GM23338 (cell line): ENCODE measurements around the gene OR5H6. TPM values are rescaled to one million over a fixed set of nuclear protein-coding genes. Genes with fewer than 3 reads are reported as not detected.

Experiments
- ATAC-seq: fragments of 200-7000 bp; cut with Tn5 transposase; 3 replicates; pipeline ENCODE4 v1.9.1; 2020
- DNase-seq: peaks from one replicate; pipeline ENCODE4 v3.0.0-alpha.2; 2015; ENCODE audit warnings: low spot score
- H2AFZ ChIP-seq: fragments of 200-600 bp; sonication (generic); 2 replicates; pipeline ENCODE4 v1.8.0; 2016; ENCODE audit warnings: antibody characterized with exemption, mild to moderate bottlenecking, moderate library complexity
- H3F3A ChIP-seq: fragments of 200-600 bp; sonication (generic); replicated peaks from 2 replicates; pipeline ENCODE4 v1.8.0; 2017; ENCODE audit warnings: antibody characterized with exemption, mixed run types, low read depth
- H3K27ac ChIP-seq: fragments of 200-600 bp; sonication (generic); 2 replicates; pipeline ENCODE4 v1.6.1; 2016; ENCODE audit warnings: low read depth
- H3K27me3 ChIP-seq: fragments of 200-600 bp; sonication (generic); 2 replicates; pipeline ENCODE4 v1.8.0; 2016; ENCODE audit warnings: mild to moderate bottlenecking, mixed run types, moderate library complexity; ENCODE audit not compliant: insufficient read depth
- H3K36me3 ChIP-seq: fragments of 200-600 bp; sonication (generic); 2 replicates; pipeline ENCODE4 v1.8.0; 2016; ENCODE audit warnings: mild to moderate bottlenecking; ENCODE audit not compliant: insufficient read depth
- H3K4me1 ChIP-seq: fragments of 200-600 bp; sonication (generic); 2 replicates; pipeline ENCODE4 v1.8.0; 2016; ENCODE audit warnings: mild to moderate bottlenecking, moderate library complexity; ENCODE audit not compliant: insufficient read depth
- H3K4me2 ChIP-seq: fragments of 200-600 bp; sonication (generic); 2 replicates; pipeline ENCODE4 v1.7.1; 2017; ENCODE audit warnings: mixed run types
- H3K4me3 ChIP-seq: fragments of 200-600 bp; sonication (generic); 2 replicates; pipeline ENCODE4 v1.6.1; 2016; ENCODE audit warnings: mixed run types
- H3K79me2 ChIP-seq: fragments of 200-600 bp; sonication (generic); replicated peaks from 2 replicates; pipeline ENCODE4 v1.8.0; 2017; ENCODE audit warnings: mild to moderate bottlenecking; ENCODE audit not compliant: insufficient read depth
- H3K9me2 ChIP-seq: fragments of 200-600 bp; sonication (generic); 2 replicates; pipeline ENCODE4 v1.8.0; 2017; ENCODE audit not compliant: insufficient read depth
- H4K20me1 ChIP-seq: fragments of 200-600 bp; sonication (generic); replicated peaks from 2 replicates; pipeline ENCODE4 v1.8.0; 2017; ENCODE audit warnings: mild to moderate bottlenecking; ENCODE audit not compliant: insufficient read depth
- H3K27ac Mint-ChIP-seq: 2 replicates; pipeline ENCODE4 v1.8.0; 2020; ENCODE audit warnings: inconsistent platforms, mild to moderate bottlenecking, moderate library complexity, mixed read lengths
- H3K27me3 Mint-ChIP-seq: 3 replicates; pipeline ENCODE4 v1.8.0; 2022; ENCODE audit warnings: low read depth, mild to moderate bottlenecking, moderate library complexity, mixed read lengths, inconsistent platforms; ENCODE audit not compliant: insufficient read depth, poor library complexity
- H3K36me3 Mint-ChIP-seq: 3 replicates; pipeline ENCODE4 v1.8.0; 2021; ENCODE audit warnings: low read depth, mild to moderate bottlenecking, inconsistent platforms, moderate library complexity, mixed read lengths
- H3K4me1 Mint-ChIP-seq: 3 replicates; pipeline ENCODE4 v1.8.0; 2020; ENCODE audit warnings: mild to moderate bottlenecking, inconsistent platforms, mixed read lengths
- H3K4me3 Mint-ChIP-seq: 3 replicates; pipeline ENCODE4 v1.8.0; 2021; ENCODE audit warnings: moderate library complexity, mild to moderate bottlenecking, inconsistent platforms, mixed read lengths
- H3K9me3 Mint-ChIP-seq: 3 replicates; pipeline ENCODE4 v1.8.0; 2020; ENCODE audit warnings: moderate library complexity, mild to moderate bottlenecking, inconsistent platforms, mixed read lengths
- CREB1 ChIP-seq: fragments of 250-450 bp; sonication (Bioruptor Pico); IDR thresholded peaks from 2 replicates; pipeline ENCODE4 v1.5.0; 2020; ENCODE audit warnings: low read depth, mild to moderate bottlenecking, moderate library complexity
- CTCF ChIP-seq, 2 experiments: fragments of 200-600 bp in 1 of 2; sonication (generic) in 1 of 2; conservative IDR thresholded peaks; 2 replicates each; pipeline versions ENCODE4 v1.5.1 to v1.6.1; 2016 to 2017; ENCODE audit warnings: antibody characterized with exemption in 2 of 2, low read depth in 2 of 2, mild to moderate bottlenecking in 2 of 2, moderate library complexity in 1 of 2
- ETS1 ChIP-seq: IDR thresholded peaks from 2 replicates; pipeline ENCODE4 v1.6.1; 2016; ENCODE audit warnings: antibody characterized with exemption
- EZH2 ChIP-seq: fragments of 200-600 bp; sonication (generic); IDR thresholded peaks from one replicate; pipeline ENCODE4 v1.8.0; 2017; ENCODE audit warnings: antibody characterized with exemption, mild to moderate bottlenecking, low read depth; ENCODE audit not compliant: unreplicated experiment
- EZH2phosphoT487 ChIP-seq: fragments of 200-600 bp; sonication (generic); IDR thresholded peaks from one replicate; pipeline ENCODE4 v1.8.1; 2018; ENCODE audit warnings: antibody characterized with exemption; ENCODE audit not compliant: unreplicated experiment
- JUNB ChIP-seq: IDR thresholded peaks from one replicate; pipeline ENCODE4 v1.6.1; 2016; ENCODE audit warnings: antibody characterized with exemption; ENCODE audit not compliant: unreplicated experiment
- NANOG ChIP-seq: IDR thresholded peaks from 2 replicates; pipeline ENCODE4 v1.6.1; 2016; ENCODE audit warnings: antibody characterized with exemption, borderline replicate concordance
- POLR2AphosphoS5 ChIP-seq: IDR thresholded peaks from 2 replicates; pipeline ENCODE4 v1.6.1; 2016; ENCODE audit warnings: antibody characterized with exemption, low read depth
- STAT1 ChIP-seq: IDR thresholded peaks from one replicate; pipeline ENCODE4 v1.6.1; 2016; ENCODE audit warnings: antibody characterized with exemption; ENCODE audit not compliant: unreplicated experiment
- ZNF114 ChIP-seq: fragments of 250-450 bp; sonication (Bioruptor Pico); IDR thresholded peaks from 2 replicates; pipeline ENCODE4 v1.5.0; 2020; ENCODE audit warnings: mild to moderate bottlenecking, moderate library complexity
- ZNF331 ChIP-seq: fragments of 250-450 bp; sonication (Bioruptor Pico); IDR thresholded peaks from 2 replicates; pipeline ENCODE4 v1.5.0; 2020; ENCODE audit warnings: low read depth, mild to moderate bottlenecking, moderate library complexity
- polyA plus RNA-seq: library from polyadenylated mRNA; unstranded; fragments of >200 nt; fragmentation: Nextera tagmentation; extraction: Ambion mirVana; gene quantifications from 2 replicates; pipeline ENCODE4 v1.2.1, GENCODE V29; 2016
- total RNA-seq: library from RNA; depleted of rRNA; stranded (reverse); fragments of >200 nt; shearing (Covaris generic); gene quantifications from 2 replicates; pipeline ENCODE4 v1.2.3, GENCODE V29; 2014
- TF ChIP-seq, protein P1 (sequence below): IDR thresholded peaks from one replicate; pipeline ENCODE4 v1.6.1; 2018; ENCODE audit warnings: antibody characterized with exemption; ENCODE audit not compliant: unreplicated experiment
- TF ChIP-seq, protein P2 (sequence below): fragments of 250-450 bp; sonication (Bioruptor Pico); IDR thresholded peaks from 2 replicates; pipeline ENCODE4 v1.5.0; 2020; ENCODE audit warnings: mild to moderate bottlenecking, moderate library complexity

Gene OR5H6
- total and polyA plus RNA-seq, 2 experiments from 2014 or later: 0.37 TPM; not detected in 1

DNA sequence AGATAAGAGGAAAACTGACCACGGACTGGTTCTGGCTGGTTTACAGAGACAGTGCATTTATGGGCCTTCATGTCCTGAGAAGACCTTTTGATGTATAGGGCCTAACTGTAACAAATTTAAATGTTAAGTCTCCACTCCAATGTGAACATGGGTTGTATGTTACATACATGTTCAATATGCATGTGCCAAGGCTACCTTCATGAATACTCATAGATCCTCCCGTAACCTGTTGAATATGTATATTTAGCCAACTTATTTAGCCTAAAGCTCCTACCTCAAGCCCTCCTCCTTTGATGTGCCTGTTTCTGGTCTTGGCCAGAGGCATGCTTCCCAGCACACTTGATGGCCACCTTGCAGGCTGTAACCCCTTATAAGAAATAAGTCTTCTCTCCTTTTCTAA is 18.2 kb downstream of the OR5H6 start, which contains the start of gene OR5H2:
OR5H2 (plus strand) TSS at position 301 of the 400 bp plus-strand sequence. CDS start 398 bp downstream, outside the sequence.
- H3K27me3 Mint-ChIP-seq: no peaks in the 10 kb centered on the region
- no peaks in the 10 kb centered on the region for H4K20me1 ChIP-seq
- no peaks in the 10 kb centered on the region for H3K79me2 ChIP-seq
- no peak within 1 kb of the TSS for H3K27ac ChIP-seq
- no peak within 1 kb of the TSS for H2AFZ ChIP-seq
- H3F3A ChIP-seq: no peaks in the 10 kb centered on the region
- ATAC-seq (no peak), DNase-seq (no peak)
- H3K4me1 Mint-ChIP-seq: peaks cover 18% of the 10 kb centered on the region; the same call in 2 of the 3 replicates
- H3K27me3 ChIP-seq: no peaks in the 10 kb centered on the region
- H3K4me3 Mint-ChIP-seq: no peak within 1 kb of the TSS
- H3K4me2 ChIP-seq: no peak within 1 kb of the TSS
- H3K36me3 Mint-ChIP-seq: no peaks in the 10 kb centered on the region
- no peaks in the 10 kb centered on the region; the same call in 1 of the 3 replicates for H3K9me3 Mint-ChIP-seq
- peaks cover 10% of the 10 kb centered on the region for H3K4me1 ChIP-seq
- TF ChIP-seq, protein P1, sequence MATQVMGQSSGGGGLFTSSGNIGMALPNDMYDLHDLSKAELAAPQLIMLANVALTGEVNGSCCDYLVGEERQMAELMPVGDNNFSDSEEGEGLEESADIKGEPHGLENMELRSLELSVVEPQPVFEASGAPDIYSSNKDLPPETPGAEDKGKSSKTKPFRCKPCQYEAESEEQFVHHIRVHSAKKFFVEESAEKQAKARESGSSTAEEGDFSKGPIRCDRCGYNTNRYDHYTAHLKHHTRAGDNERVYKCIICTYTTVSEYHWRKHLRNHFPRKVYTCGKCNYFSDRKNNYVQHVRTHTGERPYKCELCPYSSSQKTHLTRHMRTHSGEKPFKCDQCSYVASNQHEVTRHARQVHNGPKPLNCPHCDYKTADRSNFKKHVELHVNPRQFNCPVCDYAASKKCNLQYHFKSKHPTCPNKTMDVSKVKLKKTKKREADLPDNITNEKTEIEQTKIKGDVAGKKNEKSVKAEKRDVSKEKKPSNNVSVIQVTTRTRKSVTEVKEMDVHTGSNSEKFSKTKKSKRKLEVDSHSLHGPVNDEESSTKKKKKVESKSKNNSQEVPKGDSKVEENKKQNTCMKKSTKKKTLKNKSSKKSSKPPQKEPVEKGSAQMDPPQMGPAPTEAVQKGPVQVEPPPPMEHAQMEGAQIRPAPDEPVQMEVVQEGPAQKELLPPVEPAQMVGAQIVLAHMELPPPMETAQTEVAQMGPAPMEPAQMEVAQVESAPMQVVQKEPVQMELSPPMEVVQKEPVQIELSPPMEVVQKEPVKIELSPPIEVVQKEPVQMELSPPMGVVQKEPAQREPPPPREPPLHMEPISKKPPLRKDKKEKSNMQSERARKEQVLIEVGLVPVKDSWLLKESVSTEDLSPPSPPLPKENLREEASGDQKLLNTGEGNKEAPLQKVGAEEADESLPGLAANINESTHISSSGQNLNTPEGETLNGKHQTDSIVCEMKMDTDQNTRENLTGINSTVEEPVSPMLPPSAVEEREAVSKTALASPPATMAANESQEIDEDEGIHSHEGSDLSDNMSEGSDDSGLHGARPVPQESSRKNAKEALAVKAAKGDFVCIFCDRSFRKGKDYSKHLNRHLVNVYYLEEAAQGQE: no peak
- TF ChIP-seq ZNF114 (CRISPR knock-in tag): no peak
- no peak for TF ChIP-seq ZNF331 (CRISPR knock-in tag)
- no peak for TF ChIP-seq CTCF (conservative IDR thresholded peaks at IDR 0.05; ENCODE audit: low read depth in 2 of 2)
- no peak for TF ChIP-seq ETS1
- TF ChIP-seq STAT1: no peak
- TF ChIP-seq EZH2: no peak
- no peak for TF ChIP-seq EZH2phosphoT487
- TF ChIP-seq NANOG: no peak
- no peak for TF ChIP-seq CREB1 (CRISPR knock-in tag)
- TF ChIP-seq, protein P2, sequence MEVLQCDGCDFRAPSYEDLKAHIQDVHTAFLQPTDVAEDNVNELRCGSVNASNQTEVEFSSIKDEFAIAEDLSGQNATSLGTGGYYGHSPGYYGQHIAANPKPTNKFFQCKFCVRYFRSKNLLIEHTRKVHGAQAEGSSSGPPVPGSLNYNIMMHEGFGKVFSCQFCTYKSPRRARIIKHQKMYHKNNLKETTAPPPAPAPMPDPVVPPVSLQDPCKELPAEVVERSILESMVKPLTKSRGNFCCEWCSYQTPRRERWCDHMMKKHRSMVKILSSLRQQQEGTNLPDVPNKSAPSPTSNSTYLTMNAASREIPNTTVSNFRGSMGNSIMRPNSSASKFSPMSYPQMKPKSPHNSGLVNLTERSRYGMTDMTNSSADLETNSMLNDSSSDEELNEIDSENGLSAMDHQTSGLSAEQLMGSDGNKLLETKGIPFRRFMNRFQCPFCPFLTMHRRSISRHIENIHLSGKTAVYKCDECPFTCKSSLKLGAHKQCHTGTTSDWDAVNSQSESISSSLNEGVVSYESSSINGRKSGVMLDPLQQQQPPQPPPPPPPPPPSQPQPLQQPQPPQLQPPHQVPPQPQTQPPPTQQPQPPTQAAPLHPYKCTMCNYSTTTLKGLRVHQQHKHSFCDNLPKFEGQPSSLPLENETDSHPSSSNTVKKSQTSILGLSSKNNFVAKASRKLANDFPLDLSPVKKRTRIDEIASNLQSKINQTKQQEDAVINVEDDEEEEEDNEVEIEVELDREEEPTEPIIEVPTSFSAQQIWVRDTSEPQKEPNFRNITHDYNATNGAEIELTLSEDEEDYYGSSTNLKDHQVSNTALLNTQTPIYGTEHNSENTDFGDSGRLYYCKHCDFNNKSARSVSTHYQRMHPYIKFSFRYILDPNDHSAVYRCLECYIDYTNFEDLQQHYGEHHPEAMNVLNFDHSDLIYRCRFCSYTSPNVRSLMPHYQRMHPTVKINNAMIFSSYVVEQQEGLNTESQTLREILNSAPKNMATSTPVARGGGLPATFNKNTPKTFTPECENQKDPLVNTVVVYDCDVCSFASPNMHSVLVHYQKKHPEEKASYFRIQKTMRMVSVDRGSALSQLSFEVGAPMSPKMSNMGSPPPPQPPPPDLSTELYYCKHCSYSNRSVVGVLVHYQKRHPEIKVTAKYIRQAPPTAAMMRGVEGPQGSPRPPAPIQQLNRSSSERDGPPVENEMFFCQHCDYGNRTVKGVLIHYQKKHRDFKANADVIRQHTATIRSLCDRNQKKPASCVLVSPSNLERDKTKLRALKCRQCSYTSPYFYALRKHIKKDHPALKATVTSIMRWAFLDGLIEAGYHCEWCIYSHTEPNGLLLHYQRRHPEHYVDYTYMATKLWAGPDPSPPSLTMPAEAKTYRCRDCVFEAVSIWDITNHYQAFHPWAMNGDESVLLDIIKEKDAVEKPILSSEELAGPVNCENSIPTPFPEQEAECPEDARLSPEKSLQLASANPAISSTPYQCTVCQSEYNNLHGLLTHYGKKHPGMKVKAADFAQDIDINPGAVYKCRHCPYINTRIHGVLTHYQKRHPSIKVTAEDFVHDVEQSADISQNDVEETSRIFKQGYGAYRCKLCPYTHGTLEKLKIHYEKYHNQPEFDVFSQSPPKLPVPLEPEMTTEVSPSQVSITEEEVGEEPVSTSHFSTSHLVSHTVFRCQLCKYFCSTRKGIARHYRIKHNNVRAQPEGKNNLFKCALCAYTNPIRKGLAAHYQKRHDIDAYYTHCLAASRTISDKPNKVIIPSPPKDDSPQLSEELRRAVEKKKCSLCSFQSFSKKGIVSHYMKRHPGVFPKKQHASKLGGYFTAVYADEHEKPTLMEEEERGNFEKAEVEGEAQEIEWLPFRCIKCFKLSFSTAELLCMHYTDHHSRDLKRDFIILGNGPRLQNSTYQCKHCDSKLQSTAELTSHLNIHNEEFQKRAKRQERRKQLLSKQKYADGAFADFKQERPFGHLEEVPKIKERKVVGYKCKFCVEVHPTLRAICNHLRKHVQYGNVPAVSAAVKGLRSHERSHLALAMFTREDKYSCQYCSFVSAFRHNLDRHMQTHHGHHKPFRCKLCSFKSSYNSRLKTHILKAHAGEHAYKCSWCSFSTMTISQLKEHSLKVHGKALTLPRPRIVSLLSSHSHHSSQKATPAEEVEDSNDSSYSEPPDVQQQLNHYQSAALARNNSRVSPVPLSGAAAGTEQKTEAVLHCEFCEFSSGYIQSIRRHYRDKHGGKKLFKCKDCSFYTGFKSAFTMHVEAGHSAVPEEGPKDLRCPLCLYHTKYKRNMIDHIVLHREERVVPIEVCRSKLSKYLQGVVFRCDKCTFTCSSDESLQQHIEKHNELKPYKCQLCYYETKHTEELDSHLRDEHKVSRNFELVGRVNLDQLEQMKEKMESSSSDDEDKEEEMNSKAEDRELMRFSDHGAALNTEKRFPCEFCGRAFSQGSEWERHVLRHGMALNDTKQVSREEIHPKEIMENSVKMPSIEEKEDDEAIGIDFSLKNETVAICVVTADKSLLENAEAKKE (CRISPR knock-in tag): no peak
- no peak for TF ChIP-seq POLR2AphosphoS5
- no peak for TF ChIP-seq JUNB
- H3K9me2 ChIP-seq: no peaks in the 10 kb centered on the region; the same call in 1 of the 2 replicates
- H3K4me3 ChIP-seq: no peak within 1 kb of the TSS
- H3K36me3 ChIP-seq: no peaks in the 10 kb centered on the region
- H3K27ac Mint-ChIP-seq: no peak within 1 kb of the TSS
